BJ (cell line): ENCODE measurements around the gene TMEFF2. TPM values are rescaled to one million over a fixed set of nuclear protein-coding genes. Genes with fewer than 3 reads are reported as not detected.

Experiments used
- CTCF ChIA-PET: fragments of 350-600 bp; formaldehyde crosslinking; extraction: SDS; loops from one replicate; lab custom pipeline; 2021; ENCODE audit warnings: antibody characterized with exemption, inconsistent platforms; lab: Yijun Ruan, JAX
- POLR2A ChIA-PET: fragments of 300-600 bp; sonication (Branson Sonifier 250); formaldehyde crosslinking; extraction: SDS; loops from one replicate; lab custom pipeline; 2021; ENCODE audit warnings: antibody characterized with exemption; lab: Charles Lee
- DNase-seq: peaks from one replicate; pipeline ENCODE4 v3.0.0-alpha.2; 2011; ENCODE audit warnings: low read depth
- H3K27me3 ChIP-seq: 2 replicates; pipeline ENCODE4 v1.6.0; 2011; ENCODE audit warnings: low read length; ENCODE audit not compliant: control insufficient read depth, insufficient read depth
- H3K36me3 ChIP-seq: 2 replicates; pipeline ENCODE4 v1.5.1; 2011; ENCODE audit warnings: low read length; ENCODE audit not compliant: control insufficient read depth, insufficient read depth
- H3K4me3 ChIP-seq: 2 replicates; pipeline ENCODE4 v1.5.1; 2011; ENCODE audit warnings: low read depth, mild to moderate bottlenecking, control low read depth, low read length
- CTCF ChIP-seq: IDR thresholded peaks from 2 replicates; pipeline ENCODE4 v1.5.1; 2011; ENCODE audit warnings: low read depth, mild to moderate bottlenecking, control low read depth, inconsistent platforms, low read length, moderate library complexity; ENCODE audit not compliant: insufficient read depth
- polyA plus RNA-seq: library from polyadenylated mRNA; depleted of rRNA; stranded (reverse); fragments of >200 nt; gene quantifications from 2 replicates; pipeline ENCODE4 v1.2.3, GENCODE V29; 2011

TMEFF2 gene
- polyA plus RNA-seq, 1 experiment, result 0.33 TPM

GRCh38 chr2:191913796-191914195 lies 280.9 kb downstream of the TMEFF2 start:
- H3K36me3 ChIP-seq, result no peaks in the 10 kb centered on the region
- ChIA-PET CTCF (interaction anchor here (0.6 to 1.7 kb wide), 3 partner anchors 17 to 362 kb away, joined by 4 read pairs; no protein-coding TSS in a partner anchor), POLR2A (no interaction called here)
- no peak overlapping the region for H3K4me3 ChIP-seq
- TF ChIP-seq CTCF, result no peak
- no peak for DNase-seq
- no peaks in the 10 kb centered on the region for H3K27me3 ChIP-seq

- ChIA-PET CTCF (interaction anchor here (0.7 to 1.1 kb wide), 4 partner anchors 15 to 108 kb away, joined by 3 to 4 read pairs (median 4); no protein-coding TSS in a partner anchor), POLR2A (interaction anchor here (0.6 kb wide), 1 partner anchor 80 kb away, joined by 3 read pairs; no protein-coding TSS in a partner anchor)
These were observed 282.0 kb downstream of the TMEFF2 start for GRCh38 chr2:191912764-191913163.

DNA sequence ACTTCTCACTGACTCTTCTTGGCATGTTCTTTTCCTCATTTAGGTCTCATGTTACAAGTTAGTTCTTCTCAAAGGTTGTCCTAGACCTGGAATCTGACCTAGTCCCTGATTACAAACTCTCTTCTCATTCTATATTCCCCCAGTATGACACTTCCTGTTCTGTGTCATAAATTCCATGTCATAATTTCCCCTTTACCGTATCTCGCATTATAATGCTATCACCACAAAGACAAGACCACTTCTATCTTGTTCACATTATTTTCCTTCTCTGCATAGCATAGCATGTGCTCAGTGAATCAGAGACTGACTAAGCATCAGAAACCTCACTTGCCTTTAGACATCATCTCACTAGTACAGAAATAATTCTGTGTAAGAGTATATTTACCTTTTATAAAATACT lies 284.2 kb downstream of the TMEFF2 start:
- Histone ChIP-seq H3K36me3 (no peaks in the 10 kb centered on the region), H3K27me3 (no peaks in the 10 kb centered on the region), H3K4me3 (no peak overlapping the region)
- POLR2A ChIA-PET, result no interaction called here
- no peak for DNase-seq
- CTCF ChIA-PET, result no interaction called here
- no peak for TF ChIP-seq CTCF

More at GRCh38 chr2:191912764-191913163, 282.0 kb downstream of the TMEFF2 start:
- Histone ChIP-seq H3K27me3 (no peaks in the 10 kb centered on the region), H3K4me3 (no peak overlapping the region), H3K36me3 (no peaks in the 10 kb centered on the region)
- TF ChIP-seq CTCF, result no peak
- no peak for DNase-seq

DNA sequence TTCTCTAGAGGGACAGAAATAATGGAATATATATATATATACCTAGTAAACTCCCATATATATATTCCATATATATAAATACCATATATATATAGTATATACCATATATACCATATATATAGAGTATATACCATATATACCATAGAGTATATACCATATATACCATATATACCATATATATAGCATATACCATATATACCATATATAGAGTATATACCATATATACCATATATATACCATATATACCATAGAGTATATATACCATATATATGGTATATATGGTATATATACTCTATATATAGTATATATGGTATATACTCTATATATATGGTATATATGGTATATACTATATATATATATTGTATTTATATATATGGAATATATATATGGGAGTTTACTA lies 285.9 kb downstream of the TMEFF2 start:
- CTCF ChIA-PET, result no interaction called here
- H3K4me3 ChIP-seq, result no peak overlapping the region
- no peaks in the 10 kb centered on the region for H3K27me3 ChIP-seq
- DNase-seq, result no peak
- TF ChIP-seq CTCF, result no peak
- POLR2A ChIA-PET, result no interaction called here
- no peaks in the 10 kb centered on the region for H3K36me3 ChIP-seq

- H3K4me3 ChIP-seq, result no peak overlapping the region
- CTCF ChIA-PET, result no interaction called here
- DNase-seq, result no peak
- no peaks in the 10 kb centered on the region for H3K36me3 ChIP-seq
- no peaks in the 10 kb centered on the region for H3K27me3 ChIP-seq
- POLR2A ChIA-PET, result no interaction called here
- no peak for TF ChIP-seq CTCF
These were observed 287.2 kb downstream of the TMEFF2 start for GRCh38 chr2:191907545-191907944.
